ENCODE data around the gene PCBP2.

DNA sequence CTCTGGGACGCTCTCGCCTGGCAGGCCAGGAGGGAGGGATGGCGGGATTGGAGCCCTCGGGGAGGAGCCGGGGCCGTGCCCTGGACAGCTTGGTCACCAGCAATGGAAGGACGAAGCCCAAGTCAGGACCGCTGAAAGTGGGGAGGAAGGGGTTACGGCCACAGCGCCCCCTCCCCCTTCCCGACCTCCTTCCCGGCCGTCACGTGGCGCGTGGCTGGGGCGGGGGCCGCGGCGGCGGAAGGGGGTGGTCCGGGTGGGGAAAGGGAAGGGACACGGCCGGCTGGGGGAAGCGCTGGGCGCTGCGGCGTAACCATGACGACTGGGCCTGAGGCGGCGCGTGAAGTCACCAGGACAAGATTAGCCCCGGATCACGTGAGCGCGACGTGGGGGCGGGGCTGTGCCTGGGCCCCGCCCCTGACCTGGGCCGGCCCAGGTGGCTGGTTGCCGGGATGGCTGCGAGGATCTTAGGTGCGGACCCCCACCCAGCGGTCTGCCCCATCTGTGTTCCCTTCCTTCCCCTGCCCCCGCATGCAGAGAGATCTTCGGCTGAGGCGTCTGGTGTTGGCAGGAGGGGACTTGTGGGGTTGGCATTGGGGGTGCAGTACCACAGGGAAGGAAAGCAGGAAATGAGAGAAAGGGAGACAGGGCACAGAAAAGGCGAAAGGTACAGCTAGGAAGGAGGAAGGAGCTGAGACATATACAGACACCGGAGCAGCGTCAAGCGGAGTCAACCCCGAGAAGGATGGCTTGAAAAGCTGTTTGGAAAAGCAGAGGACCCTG is 41.1 kb downstream of the PCBP2 start:
- TF ChIP-seq ZNF274 (IDR thresholded peaks at IDR 0.05; ENCODE audit: low read depth, low read length) (no peak), EZH2 (IDR thresholded peaks at IDR 0.05) (no peak), CEBPB (IDR thresholded peaks at IDR 0.05; ENCODE audit: low read depth) (no peak), SP1 (IDR thresholded peaks at IDR 0.05; ENCODE audit: low read depth) (no peak), JUND (IDR thresholded peaks at IDR 0.05) (no peak), POLR2AphosphoS5 (IDR thresholded peaks at IDR 0.05; ENCODE audit: low read depth, low read length) (peak; percentile 81), POLR2A (IDR thresholded peaks at IDR 0.05; ENCODE audit: borderline replicate concordance, extremely low read depth, insufficient read depth, insufficient read length) (no peak), TCF7L2 (IDR thresholded peaks at IDR 0.05; ENCODE audit: borderline replicate concordance, extremely low read depth, insufficient read depth, insufficient read length) (no peak), ZFX (IDR thresholded peaks at IDR 0.05) (no peak)
- TF ChIP-seq, protein P1, sequence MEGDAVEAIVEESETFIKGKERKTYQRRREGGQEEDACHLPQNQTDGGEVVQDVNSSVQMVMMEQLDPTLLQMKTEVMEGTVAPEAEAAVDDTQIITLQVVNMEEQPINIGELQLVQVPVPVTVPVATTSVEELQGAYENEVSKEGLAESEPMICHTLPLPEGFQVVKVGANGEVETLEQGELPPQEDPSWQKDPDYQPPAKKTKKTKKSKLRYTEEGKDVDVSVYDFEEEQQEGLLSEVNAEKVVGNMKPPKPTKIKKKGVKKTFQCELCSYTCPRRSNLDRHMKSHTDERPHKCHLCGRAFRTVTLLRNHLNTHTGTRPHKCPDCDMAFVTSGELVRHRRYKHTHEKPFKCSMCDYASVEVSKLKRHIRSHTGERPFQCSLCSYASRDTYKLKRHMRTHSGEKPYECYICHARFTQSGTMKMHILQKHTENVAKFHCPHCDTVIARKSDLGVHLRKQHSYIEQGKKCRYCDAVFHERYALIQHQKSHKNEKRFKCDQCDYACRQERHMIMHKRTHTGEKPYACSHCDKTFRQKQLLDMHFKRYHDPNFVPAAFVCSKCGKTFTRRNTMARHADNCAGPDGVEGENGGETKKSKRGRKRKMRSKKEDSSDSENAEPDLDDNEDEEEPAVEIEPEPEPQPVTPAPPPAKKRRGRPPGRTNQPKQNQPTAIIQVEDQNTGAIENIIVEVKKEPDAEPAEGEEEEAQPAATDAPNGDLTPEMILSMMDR (IDR thresholded peaks at IDR 0.05 in 2 of 3, conservative IDR thresholded peaks at IDR 0.05 in 1 of 3; ENCODE audit: borderline replicate concordance in 1 of 3, insufficient read depth in 1 of 3, low read depth in 2 of 3, low read length in 2 of 3): no peak
- TF ChIP-seq, protein P2, sequence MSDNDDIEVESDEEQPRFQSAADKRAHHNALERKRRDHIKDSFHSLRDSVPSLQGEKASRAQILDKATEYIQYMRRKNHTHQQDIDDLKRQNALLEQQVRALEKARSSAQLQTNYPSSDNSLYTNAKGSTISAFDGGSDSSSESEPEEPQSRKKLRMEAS (IDR thresholded peaks at IDR 0.05): no peak
- TF ChIP-seq, protein P3, sequence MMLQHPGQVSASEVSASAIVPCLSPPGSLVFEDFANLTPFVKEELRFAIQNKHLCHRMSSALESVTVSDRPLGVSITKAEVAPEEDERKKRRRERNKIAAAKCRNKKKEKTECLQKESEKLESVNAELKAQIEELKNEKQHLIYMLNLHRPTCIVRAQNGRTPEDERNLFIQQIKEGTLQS (IDR thresholded peaks at IDR 0.05): no peak
